IMR-90 (cell line): Measurements from ENCODE around the gene ORC2. TPM values are rescaled to one million over a fixed set of nuclear protein-coding genes. Genes with fewer than 3 reads are reported as not detected.
A peak's percentile ranks its signal among the peaks of the same experiment; 100 is the strongest.

Source experiments
- ATAC-seq: fragments of 200-7000 bp; cut with Tn5 transposase; 2 replicates; pipeline ENCODE4 v1.9.1; 2020; ENCODE audit warnings: low read depth, mild to moderate bottlenecking, moderate library complexity
- BruUV-seq: library from RNA; stranded (reverse); fragments of 400-500 nt; replicated peaks from 2 replicates; lab custom pipeline; 2021; lab: Mats Ljungman, UMichigan
- CTCF ChIA-PET: fragments of 300-600 bp; formaldehyde crosslinking; extraction: SDS; loops from one replicate; lab custom pipeline; 2021; ENCODE audit warnings: antibody characterized with exemption; lab: Yijun Ruan, JAX
- POLR2A ChIA-PET: fragments of 300-600 bp; sonication (Branson Sonifier 250); formaldehyde crosslinking; loops from one replicate; lab custom pipeline; 2022; ENCODE audit warnings: antibody characterized with exemption; ENCODE audit not compliant: unreplicated experiment; lab: Charles Lee
- DNase-seq: peaks from one replicate; pipeline ENCODE4 v3.0.0; 2013
- H2AFZ ChIP-seq: replicated peaks from 2 replicates; pipeline ENCODE3; 2013; ENCODE audit warnings: low read length, mild to moderate bottlenecking; ENCODE audit not compliant: poor library complexity
- H2AK5ac ChIP-seq: 2 replicates; pipeline ENCODE4 v1.6.1; 2013; ENCODE audit warnings: low read depth, low read length, inconsistent platforms
- H2AK9ac ChIP-seq: replicated peaks from 2 replicates; pipeline ENCODE3; 2013; ENCODE audit warnings: mild to moderate bottlenecking, low read depth, low read length, moderate library complexity; ENCODE audit not compliant: poor library complexity
- H2BK120ac ChIP-seq: 2 replicates; pipeline ENCODE4 v1.6.1; 2013; ENCODE audit warnings: low read depth, low read length, inconsistent platforms
- H2BK15ac ChIP-seq: 3 replicates; pipeline ENCODE4 v1.6.1; 2013; ENCODE audit warnings: low read depth, low read length, inconsistent platforms
- H2BK20ac ChIP-seq: 2 replicates; pipeline ENCODE4 v1.6.1; 2013; ENCODE audit warnings: low read depth, mild to moderate bottlenecking, inconsistent platforms, low read length, moderate library complexity
- H2BK5ac ChIP-seq: 2 replicates; pipeline ENCODE4 v1.6.1; 2013; ENCODE audit warnings: mild to moderate bottlenecking, low read depth, low read length, inconsistent platforms; ENCODE audit not compliant: poor library complexity, severe bottlenecking
- H3K14ac ChIP-seq: replicated peaks from 2 replicates; pipeline ENCODE4 v1.6.1; 2013; ENCODE audit warnings: low read depth, low read length, inconsistent platforms
- H3K18ac ChIP-seq: 2 replicates; pipeline ENCODE4 v1.6.1; 2013; ENCODE audit warnings: low read depth, low read length, control low read depth
- H3K23ac ChIP-seq: 2 replicates; pipeline ENCODE4 v1.6.1; 2013; ENCODE audit warnings: low read depth, low read length, inconsistent platforms
- H3K27ac ChIP-seq: 2 replicates; pipeline ENCODE4 v1.5.1; 2013; ENCODE audit warnings: mild to moderate bottlenecking, control low read depth, low read length; ENCODE audit not compliant: insufficient read depth
- H3K27me3 ChIP-seq: 2 replicates; pipeline ENCODE4 v1.6.1; 2013; ENCODE audit warnings: low read length; ENCODE audit not compliant: control insufficient read depth, insufficient read depth
- H3K36me3 ChIP-seq: 2 replicates; pipeline ENCODE4 v1.6.1; 2013; ENCODE audit warnings: low read length, mixed read lengths; ENCODE audit not compliant: control insufficient read depth, insufficient read depth
- H3K4ac ChIP-seq: 2 replicates; pipeline ENCODE4 v1.6.1; 2013; ENCODE audit warnings: low read depth, low read length, inconsistent platforms
- H3K4me1 ChIP-seq: 2 replicates; pipeline ENCODE4 v1.6.1; 2013; ENCODE audit warnings: low read length, mixed read lengths; ENCODE audit not compliant: control insufficient read depth, insufficient read depth
- H3K4me2 ChIP-seq: 2 replicates; pipeline ENCODE4 v1.6.1; 2013; ENCODE audit warnings: low read depth, mild to moderate bottlenecking, control low read depth, low read length, moderate library complexity
- H3K4me3 ChIP-seq: 2 replicates; pipeline ENCODE4 v1.5.1; 2013; ENCODE audit warnings: low read depth, mild to moderate bottlenecking, control low read depth, low read length, moderate library complexity; ENCODE audit not compliant: insufficient read depth
- H3K56ac ChIP-seq: 2 replicates; pipeline ENCODE4 v1.6.1; 2013; ENCODE audit warnings: low read length, inconsistent platforms; ENCODE audit not compliant: insufficient read depth; ENCODE audit errors: extremely low read depth
- H3K79me1 ChIP-seq, 2 experiments: 2 replicates each; pipeline ENCODE4 v1.6.1; 2013; ENCODE audit warnings: low read length in 2 of 2, inconsistent platforms in 1 of 2, low read depth in 1 of 2
- H3K9ac ChIP-seq: 2 replicates; pipeline ENCODE4 v1.6.1; 2013; ENCODE audit warnings: low read depth, low read length, control low read depth
- H3K9me1 ChIP-seq: 2 replicates; pipeline ENCODE4 v1.6.1; 2013; ENCODE audit warnings: low read length, inconsistent platforms; ENCODE audit not compliant: insufficient read depth
- H3K9me3 ChIP-seq: 2 replicates; pipeline ENCODE4 v1.6.1; 2013; ENCODE audit warnings: low read length; ENCODE audit not compliant: control insufficient read depth, insufficient read depth
- H4K20me1 ChIP-seq: 2 replicates; pipeline ENCODE4 v1.6.1; 2013; ENCODE audit warnings: low read length, inconsistent platforms; ENCODE audit not compliant: insufficient read depth
- H4K5ac ChIP-seq: 2 replicates; pipeline ENCODE4 v1.6.1; 2013; ENCODE audit warnings: mild to moderate bottlenecking, low read depth, low read length, control low read depth
- H4K8ac ChIP-seq, 2 experiments: 2 replicates each; pipeline ENCODE4 v1.6.1; 2013; ENCODE audit warnings: low read depth in 2 of 2, low read length in 2 of 2, control low read depth in 1 of 2, inconsistent platforms in 1 of 2
- H4K91ac ChIP-seq: 2 replicates; pipeline ENCODE4 v1.6.1; 2013; ENCODE audit warnings: low read depth, low read length, inconsistent platforms; ENCODE audit not compliant: insufficient read depth
- BHLHE40 ChIP-seq: fragments of 150-350 bp; IDR thresholded peaks from 2 replicates; pipeline ENCODE4 v1.6.1; 2016; ENCODE audit warnings: mild to moderate bottlenecking, low read depth, low read length
- CEBPB ChIP-seq: IDR thresholded peaks from 2 replicates; pipeline ENCODE4 v1.6.1; 2012; ENCODE audit warnings: low read depth, low read length, improper control_type of control experiment
- WGBS, 2 experiments: methylation state at CpG; one replicate each; pipeline versions ENCODE4 v1.1.5 to v1.1.7; 2013; ENCODE audit warnings: missing lambda C conversion rate in 2 of 2; ENCODE audit not compliant: insufficient read length in 1 of 2; ENCODE audit errors: extremely low coverage in 2 of 2; 5-methylcytosine and 5-hydroxymethylcytosine counted together
- dilution Hi-C: fragments of 300-500 bp; cut with HindIII; formaldehyde crosslinking; loops from one replicate; pipeline ENCODE4 v1.14.3; 2018; ENCODE audit warnings: low sequenced_read_pairs; ENCODE audit not compliant: unreplicated experiment
- in situ Hi-C: fragments of 300-500 bp; cut with MboI; formaldehyde crosslinking; loops from 3 replicates; pipeline ENCODE4 v1.14.3; 2019; ENCODE audit warnings: low sequenced_read_pairs, inconsistent platforms, mixed read lengths
- intact Hi-C: fragments of 100-400 bp; cut with micrococcal nuclease; formaldehyde crosslinking; loops from 2 replicates; pipeline ENCODE4 v1.10.0; 2022
- polyA plus RNA-seq, 3 experiments: library from polyadenylated mRNA; depleted of rRNA; stranded (reverse); fragments of >200 nt; gene quantifications; 2 replicates each; pipeline ENCODE4 v1.2.3, GENCODE V29; 2012; ENCODE audit warnings: low replicate concordance in 1 of 3
- total RNA-seq: library from RNA; depleted of rRNA; stranded (reverse); fragments of >200 nt; gene quantifications from 2 replicates; pipeline ENCODE4 v1.2.3, GENCODE V29; 2012

ORC2 gene
- total and polyA plus RNA-seq, 2 of the 4 experiments (the other 2 are of a cell fraction), result 4.4 to 10.0 TPM

DNA sequence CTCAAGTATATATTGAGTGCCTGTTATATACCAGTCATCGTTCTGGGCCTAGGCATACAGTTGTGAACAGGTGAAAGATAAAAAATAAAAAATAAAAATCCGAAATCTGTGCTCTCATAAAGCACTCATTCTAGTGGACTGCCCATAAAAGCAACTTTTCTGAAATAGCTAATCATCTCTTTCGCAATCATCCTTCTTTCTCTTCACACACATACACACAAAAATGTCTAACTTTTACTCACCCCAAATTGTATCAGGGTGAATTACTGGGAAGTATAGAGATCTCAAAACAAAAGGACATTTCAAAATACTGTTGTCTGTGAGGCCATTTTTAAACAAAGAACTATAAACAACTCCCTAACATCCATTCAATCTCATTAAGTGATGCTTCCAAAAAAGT is 29.6 kb upstream of the ORC2 start:
- H3K27ac ChIP-seq, result no peak overlapping the region

More for the DNA sequence above, 29.6 kb upstream of the ORC2 start:
- Histone ChIP-seq H2BK120ac (no peak overlapping the region), H2AK5ac (no peak overlapping the region), H4K20me1 (no peaks in the 10 kb centered on the region), H3K4me3 (no peak overlapping the region), H3K9ac (no peak overlapping the region), H3K79me1 (0 out of 4 replicates have a peak, but pooled peaks cover 0 to 4% of the 10 kb centered on the region in 2 experiments), H3K56ac (no peak overlapping the region), H4K8ac (no peak overlapping the region), H2BK5ac (peak overlapping the region; percentile 24), H3K18ac (no peak overlapping the region), H3K4me2 (no peak overlapping the region), H3K36me3 (peaks cover 13% of the 10 kb centered on the region), H3K14ac (no peak overlapping the region), H3K4ac (no peak overlapping the region), H2AFZ (no peak overlapping the region), H3K4me1 (peaks cover 2% of the 10 kb centered on the region; the same call in 1 of the 2 replicates), H3K9me3 (no peaks in the 10 kb centered on the region), H3K9me1 (peaks cover 8% of the 10 kb centered on the region), H3K27me3 (no peaks in the 10 kb centered on the region), H2BK20ac (no peak overlapping the region), H3K23ac (no peak overlapping the region), H4K5ac (no peak overlapping the region), H4K91ac (no peak overlapping the region), H2AK9ac (no peak overlapping the region), H2BK15ac (no peak overlapping the region)
- ChIA-PET POLR2A (no interaction called here), CTCF (no interaction called here)
- ATAC-seq, result peak; percentile 46
- WGBS, 2 experiments, result 100% methylated on average over 1 of the region's 3 CpGs; no CpG with 5 or more reads in 1 of the 2 experiments
- in situ Hi-C loops, result no loop called here
- peak; percentile 96 for TF ChIP-seq CEBPB
- TF ChIP-seq BHLHE40, result no peak
- DNase-seq, result peak; percentile 34
- no TSS peak for BruUV-seq
- dilution Hi-C loops, result no loop called here
- intact Hi-C loops, result loop anchor here (5.0 kb wide), 1 partner anchor 56 kb away; no protein-coding TSS in a partner anchor
